ENCODE measurements around the gene DGKH.

GRCh38 chr13:42047561-42048341 lies 697 bp upstream of the DGKH start:
- TF ChIP-seq POLR2AphosphoS5 (IDR thresholded peaks at IDR 0.05; ENCODE audit: low read depth, low read length) (no peak), POLR2A (IDR thresholded peaks at IDR 0.05; ENCODE audit: low read depth, low read length) (no peak)
